NOMO-1 (cell line): Measurements from ENCODE around the gene MOXD1.
"Not testable (repeated sequence)": the region's sequence is repeated elsewhere in the genome, so short reads cannot be mapped to it uniquely, and the experiment has no call there.

Experiments used
- DNase-seq, 2 experiments: peaks; one replicate each; lab custom pipeline; 2025; ENCODE audit not compliant: unreplicated experiment in 2 of 2; lab: John Stamatoyannopoulos, UW

MOXD1 gene

DNA sequence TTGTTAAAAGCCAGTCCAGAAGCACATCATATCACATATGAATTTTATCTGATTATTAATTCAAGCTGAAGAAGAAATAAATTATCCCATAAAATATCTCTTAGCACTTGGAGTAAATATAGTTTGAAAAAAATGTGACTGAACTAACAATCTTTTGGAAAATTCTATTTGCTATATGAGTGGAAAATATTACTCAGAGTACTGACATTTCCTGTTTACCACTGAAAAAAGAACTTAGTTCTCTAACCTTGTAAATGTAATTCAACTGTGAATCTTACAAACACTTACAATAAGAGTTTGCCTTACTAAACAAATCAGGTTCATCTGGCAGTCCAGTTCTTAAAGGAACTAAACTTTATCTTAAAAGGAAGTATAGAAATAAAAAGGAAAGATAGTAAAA lies 44.2 kb downstream of the MOXD1 start:
- no peak for DNase-seq

DNA sequence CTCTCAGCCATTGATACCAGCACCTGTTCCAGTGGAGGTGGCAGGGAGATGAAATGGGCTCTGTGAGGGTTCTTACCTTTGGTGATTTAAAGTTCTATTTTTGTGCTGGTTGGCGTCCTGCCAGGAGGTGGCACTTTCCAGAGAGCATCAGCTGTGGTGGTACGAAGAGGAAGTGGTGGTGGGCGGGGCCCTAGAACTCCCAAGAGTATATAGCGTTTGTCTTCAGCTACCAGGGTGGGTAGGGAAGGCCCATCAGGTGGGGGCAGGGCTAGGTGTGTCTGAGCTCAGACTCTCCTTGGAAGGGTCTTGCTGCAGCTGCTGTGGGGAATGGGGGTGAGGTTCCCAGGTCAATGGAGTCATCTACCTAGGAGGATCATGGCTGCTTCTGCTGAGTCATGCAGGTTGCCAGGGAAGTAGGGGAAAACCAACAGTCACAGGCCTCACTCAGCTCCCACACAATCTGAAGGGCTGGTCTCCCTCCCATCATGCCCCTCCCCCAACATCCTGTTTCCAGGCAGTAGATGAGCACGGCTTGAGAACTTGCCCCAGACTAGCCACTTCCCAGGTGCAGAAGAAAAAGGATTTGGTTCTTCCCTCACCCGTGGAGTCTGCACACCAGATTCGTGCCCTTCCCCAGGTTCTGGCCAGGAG lies 46.6 kb downstream of the MOXD1 start:
- peak; percentile 1 to 7 for DNase-seq

DNA sequence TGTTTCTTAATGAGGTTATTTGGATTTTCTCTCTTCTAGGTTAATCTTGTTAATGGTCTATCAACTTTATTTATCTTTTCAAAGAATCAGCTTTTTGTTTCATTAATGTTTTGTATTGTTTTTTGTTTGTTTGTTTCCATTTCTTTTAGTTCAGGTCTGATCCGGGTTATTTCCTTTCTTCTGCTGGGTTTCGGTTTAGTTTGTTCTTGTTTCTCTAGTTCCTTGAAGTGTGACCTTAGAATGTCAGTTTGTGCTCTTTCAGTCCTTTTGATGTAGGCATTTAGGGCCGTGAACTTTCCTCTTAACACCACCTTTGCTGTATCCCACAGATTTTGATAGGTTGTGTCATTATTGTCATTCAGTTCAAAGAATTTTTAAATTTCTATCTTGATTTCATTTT lies 49.3 kb downstream of the MOXD1 start:
- DNase-seq, result not testable (repeated sequence)

DNA sequence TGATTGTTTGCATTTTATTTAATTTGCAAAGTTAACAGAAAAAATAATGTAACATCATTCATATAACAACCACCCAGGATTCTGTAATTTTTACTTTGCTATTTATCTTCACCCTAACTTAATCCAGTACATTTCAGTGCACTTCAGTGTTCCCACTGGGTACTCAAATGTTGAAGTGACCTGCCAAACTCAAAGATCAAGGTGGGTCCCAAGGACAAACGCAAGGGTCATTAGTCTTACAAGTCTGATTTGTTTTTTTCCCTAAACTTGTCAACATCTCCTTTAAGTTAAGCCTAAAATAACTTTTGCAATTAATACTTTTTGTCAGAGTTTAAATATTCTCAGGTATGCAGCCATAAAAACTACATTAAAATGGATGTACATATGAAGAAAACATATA lies 53.0 kb downstream of the MOXD1 start:
- DNase-seq, result no peak

DNA sequence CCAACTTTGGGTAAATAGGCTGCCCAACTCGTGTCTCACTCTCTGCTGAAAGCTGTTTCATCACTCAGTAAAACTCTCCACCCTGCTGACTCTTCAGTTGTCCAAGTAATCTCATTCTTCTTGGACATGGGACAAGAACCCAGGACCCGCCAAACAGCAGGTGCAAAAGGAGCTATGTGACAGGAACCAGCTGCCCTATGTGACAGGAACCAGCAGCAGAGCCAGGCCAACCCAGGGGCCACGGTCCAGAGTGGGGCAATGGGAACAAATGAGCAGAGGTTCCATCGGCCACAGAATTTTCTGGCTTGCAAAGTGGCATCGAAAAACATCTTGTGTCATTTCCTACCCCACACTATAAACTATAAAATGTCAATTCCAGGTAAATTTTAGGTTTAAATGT lies 56.5 kb downstream of the MOXD1 start:
- DNase-seq, result no peak

DNA sequence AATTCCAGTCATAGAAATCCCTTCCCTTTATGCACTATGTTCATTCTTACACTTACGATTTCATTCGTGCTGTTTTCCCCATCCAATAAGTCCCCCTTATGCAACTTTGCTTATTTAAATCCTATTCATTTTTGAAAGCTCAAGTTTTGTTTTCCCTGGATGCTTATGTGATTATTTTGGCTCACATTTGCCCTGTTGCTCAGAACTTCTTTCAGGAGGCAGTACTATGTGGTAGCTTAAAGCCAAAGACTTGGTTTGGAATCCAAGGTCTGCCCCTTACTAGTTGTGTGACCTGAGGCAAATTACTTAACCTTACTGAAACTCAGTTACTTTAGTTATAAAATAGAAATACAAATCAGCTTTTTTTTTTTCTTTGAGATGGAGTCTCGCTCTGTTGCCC lies 59.6 kb downstream of the MOXD1 start:
- no peak for DNase-seq

DNA sequence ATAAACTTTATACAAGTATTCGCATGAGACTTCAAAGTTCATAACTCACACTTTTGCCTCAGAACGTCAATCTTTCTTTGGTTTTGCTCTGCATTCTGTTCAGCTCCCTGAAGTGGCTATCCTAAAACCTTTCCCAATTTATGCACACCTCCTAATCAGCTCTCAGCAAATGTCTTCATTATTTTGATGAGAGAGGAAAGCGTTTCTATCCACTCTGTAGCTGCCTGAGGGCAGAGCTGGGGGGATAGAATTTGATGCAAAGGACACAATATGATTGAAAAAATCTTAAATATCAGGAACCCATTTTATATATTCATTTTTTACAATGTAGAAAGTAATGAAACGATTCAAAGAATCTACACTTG lies 66.8 kb downstream of the MOXD1 start:
- no peak for DNase-seq

DNA sequence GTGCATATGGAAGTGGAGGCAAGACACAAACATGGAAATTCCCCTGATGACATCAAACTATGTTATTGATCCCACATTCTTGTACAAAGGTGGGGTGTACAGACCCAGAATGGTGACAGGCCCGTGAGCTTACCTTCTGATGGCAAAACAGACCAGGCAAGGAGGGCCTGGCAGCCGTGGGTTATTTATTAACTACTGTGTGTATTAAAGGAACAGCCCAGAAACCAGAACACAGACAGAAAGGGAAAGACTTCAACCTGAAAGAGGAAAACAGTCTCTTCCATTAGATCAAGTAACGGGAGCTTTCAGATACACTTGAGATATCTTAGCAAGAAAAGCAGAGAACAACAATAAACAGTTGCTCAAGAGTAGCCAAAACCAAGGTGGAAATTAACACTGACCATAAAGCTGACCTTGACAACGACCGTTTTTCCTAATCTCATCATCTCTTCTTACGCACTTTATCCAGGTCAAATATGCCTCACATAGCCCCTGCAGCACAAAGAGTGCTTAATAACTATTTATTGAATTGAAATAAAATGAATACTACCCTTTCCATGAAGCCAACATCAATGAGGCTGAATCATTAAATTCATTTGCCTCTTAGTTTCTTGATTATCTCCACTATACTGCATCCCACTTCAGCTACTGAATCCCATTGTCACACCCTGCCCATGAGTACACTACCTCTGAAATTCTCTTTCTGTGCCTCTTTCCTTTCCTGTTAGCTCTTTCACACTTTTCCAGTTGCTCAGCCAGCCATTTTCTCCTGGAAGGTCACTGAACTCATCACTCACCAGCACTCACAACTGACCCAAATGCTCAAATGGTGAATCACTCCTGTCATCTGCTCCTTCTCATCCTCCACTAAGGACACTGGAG lies 67.4 kb downstream of the MOXD1 start:
- DNase-seq, result no peak

DNA sequence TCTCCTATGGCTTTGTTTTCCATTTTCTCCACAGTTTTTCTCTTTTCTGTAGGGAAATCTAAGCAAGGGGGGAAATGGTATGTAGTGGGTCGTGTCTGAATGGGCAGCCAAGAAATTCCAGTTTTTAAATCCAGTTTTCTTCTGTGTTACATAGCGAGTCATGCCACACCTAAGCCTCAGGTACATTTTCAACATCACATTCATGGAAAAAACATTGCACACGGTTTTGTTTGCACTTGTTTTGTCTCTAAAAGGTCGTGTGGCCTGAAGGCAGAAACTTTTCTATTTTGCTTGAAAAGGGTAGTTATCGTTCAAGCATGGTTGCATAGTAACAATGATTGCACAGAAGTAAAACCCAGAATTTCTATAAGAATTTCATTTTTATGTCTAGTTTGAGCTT lies 70.5 kb downstream of the MOXD1 start:
- DNase-seq, result no peak

DNA sequence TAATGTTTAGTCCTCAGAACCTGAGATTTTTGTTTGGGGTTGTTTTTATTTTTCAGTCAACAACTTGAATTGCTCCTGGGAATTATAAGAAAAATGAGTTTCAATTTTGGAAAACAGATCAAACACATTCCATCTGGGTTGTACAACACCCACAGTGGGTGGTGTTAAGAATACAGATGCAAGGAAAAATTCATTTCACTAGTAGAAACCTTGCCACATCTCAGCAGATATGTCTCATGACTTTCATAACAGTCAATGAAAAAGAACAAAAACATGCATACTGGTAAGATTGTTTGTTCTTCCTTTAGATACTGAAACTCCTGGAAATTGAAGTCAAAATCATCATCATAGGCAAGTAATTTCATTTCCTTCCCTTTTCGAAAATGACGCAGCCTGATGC lies 78.9 kb downstream of the MOXD1 start:
- no peak for DNase-seq

DNA sequence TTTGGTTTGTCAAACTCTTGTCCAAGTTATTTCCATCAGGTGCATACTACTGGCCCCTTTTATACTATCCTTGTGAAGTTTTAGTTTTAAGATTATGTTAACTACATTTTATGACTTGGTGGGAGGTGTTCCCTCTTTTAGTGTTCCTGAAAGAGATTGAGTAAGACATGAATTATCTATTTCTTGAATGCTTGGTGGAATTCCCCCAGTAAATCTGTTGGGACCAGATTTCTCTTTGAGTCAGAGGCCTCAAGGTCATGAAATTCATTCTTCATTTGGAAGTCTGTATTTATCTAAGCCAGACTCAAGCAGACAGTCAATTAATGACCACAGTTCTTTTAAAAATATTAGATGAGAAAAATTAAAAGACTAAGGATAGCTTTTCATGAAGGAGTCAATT lies 81.3 kb downstream of the MOXD1 start:
- no peak for DNase-seq

DNA sequence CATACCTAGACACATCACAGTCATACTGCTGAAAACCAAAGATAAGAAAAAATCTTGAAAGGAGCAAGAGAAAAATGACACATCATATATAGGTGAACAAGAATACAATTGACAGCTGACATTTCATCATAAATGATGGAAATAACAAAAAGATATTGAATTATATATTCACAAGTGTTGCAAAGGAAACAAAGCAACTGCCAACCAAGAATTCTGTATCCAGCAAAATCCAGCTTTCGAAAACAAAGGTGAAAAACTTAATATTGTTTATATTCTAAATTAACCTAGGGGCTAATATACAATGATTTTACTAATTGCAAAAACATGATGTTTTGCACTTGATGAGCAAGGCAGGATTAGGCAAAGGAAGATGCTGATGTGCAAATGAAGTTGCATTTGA lies 84.3 kb downstream of the MOXD1 start:
- no peak for DNase-seq

DNA sequence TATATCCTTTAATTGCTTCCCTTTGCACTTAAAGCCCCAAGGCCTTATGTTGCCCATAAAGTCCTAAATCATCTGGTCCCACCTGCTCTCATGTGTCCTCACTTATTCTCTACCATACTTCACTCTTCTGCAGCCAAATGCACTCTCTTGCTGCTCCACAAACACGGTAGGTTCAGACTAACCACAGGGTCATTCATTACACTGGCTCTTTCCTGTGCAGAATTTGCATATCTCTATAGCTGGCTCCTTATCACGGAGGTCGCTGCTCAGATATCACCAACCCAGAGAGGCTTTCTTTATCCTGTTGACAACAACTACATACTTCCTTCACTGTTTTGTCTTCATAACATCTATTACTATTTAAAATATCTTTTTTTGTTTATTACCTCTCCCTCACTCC lies 86.8 kb downstream of the MOXD1 start:
- DNase-seq, result no peak

DNA sequence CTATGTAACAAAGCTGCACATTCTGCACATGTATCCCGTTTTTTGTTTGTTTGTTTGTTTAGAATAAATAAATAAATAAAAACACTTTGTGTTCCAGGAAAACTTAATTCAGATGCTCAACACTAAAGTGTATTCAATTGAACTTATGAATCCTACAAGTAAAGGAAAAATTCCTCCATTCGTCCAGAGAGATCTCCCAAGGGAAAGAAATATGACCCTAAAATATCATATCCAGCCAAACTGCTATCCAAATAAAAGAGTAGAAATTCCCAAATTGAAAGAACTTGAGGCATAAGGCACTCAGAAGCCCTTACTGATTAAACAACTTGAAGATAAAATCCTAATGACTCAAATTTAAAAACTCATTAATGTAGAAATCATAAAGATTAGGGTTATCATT lies 90.4 kb downstream of the MOXD1 start:
- DNase-seq, result no peak

DNA sequence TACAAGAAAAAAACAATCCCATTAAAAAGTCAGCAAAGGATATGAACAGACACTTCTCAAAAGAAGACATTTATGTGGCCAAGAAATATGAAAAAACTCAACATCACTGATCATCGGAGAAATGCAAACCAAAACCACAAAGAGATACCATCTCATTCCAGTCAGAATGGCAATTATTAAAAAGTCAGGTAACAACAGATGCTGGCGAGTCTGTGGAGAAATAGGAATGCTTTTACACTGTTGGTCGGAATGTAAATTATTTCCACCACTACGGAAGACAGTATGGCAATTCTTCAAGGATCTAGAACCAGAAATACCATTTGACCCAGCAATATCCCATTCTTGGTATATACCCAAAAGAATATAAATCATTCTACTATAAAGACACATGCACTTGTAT lies 91.1 kb downstream of the MOXD1 start:
- DNase-seq, result not testable (repeated sequence)

DNA sequence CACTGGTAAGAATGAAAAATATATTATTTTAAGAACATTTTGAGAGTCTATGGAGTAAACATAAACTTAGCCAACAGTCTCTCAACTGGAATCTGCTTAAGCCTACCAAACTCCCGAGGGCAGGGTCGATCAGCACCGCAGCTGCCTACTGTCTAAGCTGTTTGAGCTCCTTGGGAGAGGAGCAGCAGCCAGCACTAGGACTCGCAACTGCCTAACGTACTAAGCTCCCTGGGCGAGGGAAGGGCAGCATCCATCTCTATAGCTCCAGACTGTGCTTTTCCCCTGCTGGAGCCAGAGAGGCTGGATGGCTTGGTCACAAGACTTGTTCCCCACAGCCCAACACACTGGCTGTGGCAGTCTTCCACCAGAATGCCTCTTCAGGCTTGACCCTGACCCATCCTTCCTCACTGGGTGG lies 96.4 kb downstream of the MOXD1 start:
- DNase-seq, result no peak

DNA sequence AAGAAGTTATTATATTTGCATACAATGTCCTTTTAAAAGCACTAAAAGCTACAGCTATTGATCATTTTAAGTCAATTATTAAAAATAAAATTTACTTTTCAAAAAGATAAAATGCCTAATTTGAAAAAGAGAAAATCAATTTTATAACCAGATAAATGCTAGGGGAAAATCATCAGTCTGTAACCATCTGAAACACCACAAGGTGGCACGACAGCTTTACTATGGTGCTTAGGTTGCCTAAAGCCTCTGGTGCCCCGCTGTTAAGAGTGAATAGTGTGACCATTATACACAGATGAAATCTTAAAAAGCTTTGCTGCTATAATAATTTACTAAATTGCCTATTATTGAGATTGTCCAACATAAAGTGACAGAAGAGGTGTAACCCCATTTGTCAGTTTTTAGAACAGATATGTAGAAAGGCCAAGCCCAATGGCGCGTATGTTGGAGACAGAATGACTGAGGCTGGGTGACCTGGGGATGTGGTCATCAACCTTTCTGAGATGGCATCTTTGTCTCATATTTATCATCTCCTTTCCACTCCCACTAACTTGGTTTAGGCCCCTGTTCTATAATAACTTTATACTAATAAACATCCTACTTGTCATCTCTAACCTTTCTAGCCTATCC lies 100.8 kb downstream of the MOXD1 start:
- peak in 1 of 2 experiments; percentile 11 for DNase-seq

DNA sequence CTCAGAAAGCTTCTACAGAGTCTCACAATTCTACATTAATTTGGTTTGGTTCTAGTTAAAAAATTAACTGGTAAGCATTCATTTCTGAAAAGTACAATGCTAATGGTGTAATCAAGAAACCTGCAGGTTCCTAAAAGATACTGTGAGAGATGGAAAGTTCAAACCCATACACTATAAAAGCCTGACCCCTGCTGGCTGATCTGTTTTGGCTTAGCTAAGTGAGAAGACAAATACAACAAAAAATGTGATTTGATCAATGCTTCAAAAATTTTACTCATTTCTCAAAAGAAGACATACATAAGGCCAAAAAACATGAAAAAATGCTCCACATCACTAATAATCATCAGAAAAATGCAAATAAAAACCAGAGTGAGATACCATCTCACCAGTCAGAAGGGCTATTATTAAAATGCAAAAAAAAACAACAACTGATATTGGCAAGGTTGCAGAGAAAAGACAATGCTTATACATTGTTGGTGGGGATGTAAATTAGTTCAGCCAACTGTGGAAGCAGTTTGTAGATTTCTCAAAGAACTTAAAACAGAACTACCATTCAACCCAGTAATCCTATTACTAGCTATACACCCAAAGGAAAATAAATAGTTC lies 102.8 kb downstream of the MOXD1 start:
- peak in 1 of 2 experiments; percentile 20 for DNase-seq

DNA sequence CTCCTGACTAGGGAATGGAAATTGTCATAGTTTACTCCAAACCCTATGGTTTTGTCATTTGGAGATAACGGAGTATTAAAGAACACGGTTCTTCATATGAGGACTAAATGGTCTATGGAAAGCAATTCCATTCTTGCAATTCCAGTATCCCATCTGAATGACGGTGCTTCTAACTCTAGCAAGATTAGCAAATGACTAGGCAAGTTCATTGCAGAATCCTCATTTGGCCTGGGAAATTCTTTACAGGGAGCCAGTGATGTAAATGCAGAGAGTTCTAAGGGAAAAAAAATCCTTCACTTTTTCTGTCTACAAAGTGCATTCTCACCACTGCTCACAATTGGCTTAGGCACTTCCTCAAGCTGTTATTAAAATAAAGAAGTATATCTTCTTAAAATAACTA lies 111.5 kb downstream of the MOXD1 start:
- no peak for DNase-seq

DNA sequence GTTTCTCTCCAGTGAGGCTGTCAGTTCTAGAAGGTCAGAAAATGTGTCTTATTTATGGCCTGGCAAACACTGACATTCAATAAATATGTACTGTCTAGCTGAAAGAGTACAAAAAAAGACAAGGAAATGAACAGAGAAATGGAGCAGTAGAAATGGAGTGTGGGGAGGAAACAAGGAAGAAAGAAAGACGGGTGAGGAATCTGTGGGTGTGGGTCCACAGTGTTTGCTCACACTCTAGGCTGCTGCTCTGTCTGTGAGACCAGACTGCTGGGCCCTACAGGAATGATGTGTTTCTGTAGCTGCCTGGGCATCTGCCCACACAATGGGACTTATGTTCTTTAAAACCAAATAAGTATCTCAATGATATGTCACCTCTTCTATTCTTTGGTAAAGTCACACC lies 114.2 kb downstream of the MOXD1 start:
- no peak for DNase-seq

DNA sequence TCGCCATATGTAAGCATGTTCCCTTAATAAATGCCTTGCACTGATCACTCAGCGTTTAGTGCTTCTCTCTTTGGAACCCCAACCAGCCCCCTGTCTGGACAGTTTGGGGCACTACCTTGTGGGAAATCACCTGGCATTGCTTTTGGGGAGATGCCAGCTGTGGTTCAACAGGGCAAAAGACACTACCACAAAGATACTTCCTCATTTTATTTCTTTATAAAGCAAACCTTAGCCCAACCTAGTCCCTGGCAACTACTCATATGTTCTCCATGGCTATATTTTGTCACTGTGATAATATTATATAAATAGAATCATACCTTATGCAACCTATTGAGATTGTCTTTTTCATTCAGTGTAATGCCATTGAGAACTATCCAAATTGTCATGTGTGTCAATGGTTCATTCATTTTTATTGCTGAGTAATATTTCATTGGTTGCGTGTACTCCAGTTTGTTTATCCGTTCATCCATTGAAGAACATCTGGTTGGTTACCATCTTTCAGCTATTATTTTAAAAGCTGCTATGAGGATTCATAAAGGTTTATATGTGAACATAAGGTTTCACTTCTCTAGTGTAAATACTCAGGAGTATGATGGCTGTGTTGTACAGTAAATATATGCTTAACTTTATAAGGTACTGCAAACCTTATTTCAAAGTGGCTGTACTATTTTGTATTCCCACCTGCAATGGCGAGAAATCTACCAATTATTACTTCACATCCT lies 114.8 kb downstream of the MOXD1 start:
- DNase-seq, result no peak
